ENCODE results near the gene PLEKHM3.

Gene PLEKHM3

GRCh38 chr2:207775473-207775872 lies 249.9 kb downstream of the PLEKHM3 start:
- H3K36me3 ChIP-seq (ENCODE audit: control insufficient read depth in 2 of 2, insufficient read depth in 1 of 2, low read length in 2 of 2) = no peaks in the 10 kb centered on the region
- H3K27ac ChIP-seq (ENCODE audit: extremely low read depth, low read depth, low read length) = no peak overlapping the region
- ChIA-PET CTCF (interaction anchor here (0.6 to 1.7 kb wide), 4 partner anchors 31 to 265 kb away, joined by 3 to 7 read pairs (median 4); no protein-coding TSS in a partner anchor), POLR2A (interaction anchor here (1.0 kb wide), 1 partner anchor 10 kb away, joined by 3 read pairs; no protein-coding TSS in a partner anchor)
- TF ChIP-seq ZNF623 (tag by site-specific recombination; IDR thresholded peaks at IDR 0.05) (no peak), KLF17 (tag by site-specific recombination; IDR thresholded peaks at IDR 0.05) (no peak), ZNF366 (tag by site-specific recombination; conservative IDR thresholded peaks at IDR 0.05) (no peak), ZNF514 (tag by site-specific recombination; IDR thresholded peaks at IDR 0.05) (no peak), ZNF248 (tag by site-specific recombination; IDR thresholded peaks at IDR 0.05) (no peak), ZBTB26 (tag by site-specific recombination; optimal IDR thresholded peaks at IDR 0.05) (no peak), GLIS1 (tag by site-specific recombination; IDR thresholded peaks at IDR 0.05) (no peak), ZNF202 (tag by site-specific recombination; IDR thresholded peaks at IDR 0.05; ENCODE audit: borderline replicate concordance) (no peak), GLI4 (tag by site-specific recombination; IDR thresholded peaks at IDR 0.05) (no peak), ZNF341 (tag by site-specific recombination; IDR thresholded peaks at IDR 0.05; ENCODE audit: low read depth) (no peak), ZNF324 (tag by site-specific recombination; IDR thresholded peaks at IDR 0.05) (no peak), ZNF473 (tag by site-specific recombination; IDR thresholded peaks at IDR 0.05) (no peak), KLF1 (tag by site-specific recombination; IDR thresholded peaks at IDR 0.05) (no peak), ZBTB7A (tag by site-specific recombination; IDR thresholded peaks at IDR 0.05; ENCODE audit: low read depth) (no peak), YY1 (tag by site-specific recombination; IDR thresholded peaks at IDR 0.05) (no peak), ZNF37A (tag by site-specific recombination; IDR thresholded peaks at IDR 0.05) (no peak), ZNF302 (tag by site-specific recombination; IDR thresholded peaks at IDR 0.05; ENCODE audit: low read depth) (no peak)
- no peaks in the 10 kb centered on the region for H3K9me3 ChIP-seq (ENCODE audit: control insufficient read depth, insufficient read depth, low read depth, low read length)
- H3K4me3 ChIP-seq (ENCODE audit: low read depth, low read length) = no peak overlapping the region
- no peaks in the 10 kb centered on the region for H3K4me1 ChIP-seq (ENCODE audit: control insufficient read depth, insufficient read depth, low read length)

GRCh38 chr2:207772844-207773205 lies 252.5 kb downstream of the PLEKHM3 start:
- no peak for TF ChIP-seq KLF10 (tag by site-specific recombination; IDR thresholded peaks at IDR 0.05)
- no peak for TF ChIP-seq ZBTB1 (tag by site-specific recombination; IDR thresholded peaks at IDR 0.05)
- TF ChIP-seq ZNF624 (tag by site-specific recombination; IDR thresholded peaks at IDR 0.05) = no peak
- no peak for TF ChIP-seq ZFP69B (tag by site-specific recombination; IDR thresholded peaks at IDR 0.05)
- no peak for TF ChIP-seq GFI1B (tag by site-specific recombination; IDR thresholded peaks at IDR 0.05)
- no peak for TF ChIP-seq ZNF341 (tag by site-specific recombination; IDR thresholded peaks at IDR 0.05; ENCODE audit: low read depth)
- no peaks in the 10 kb centered on the region for H3K9me3 ChIP-seq (ENCODE audit: control insufficient read depth, insufficient read depth, low read depth, low read length)
- no peaks in the 10 kb centered on the region for H3K4me1 ChIP-seq (ENCODE audit: control insufficient read depth, insufficient read depth, low read length)
- no peak overlapping the region for H3K27ac ChIP-seq (ENCODE audit: extremely low read depth, low read depth, low read length)
- ChIA-PET POLR2A (no interaction called here), CTCF (no interaction called here)
- H3K36me3 ChIP-seq (ENCODE audit: control insufficient read depth in 2 of 2, insufficient read depth in 1 of 2, low read length in 2 of 2) = peaks cover 0 to 5% of the 10 kb centered on the region in 2 experiments; a peak in 1 of 3 replicates
- H3K4me3 ChIP-seq (ENCODE audit: low read depth, low read length) = no peak overlapping the region
